C4-2B (cell line): Measurements from ENCODE around the gene DYRK1A.

Experiments used
- H3K27ac ChIP-seq: fragments of 450-650 bp; 2 replicates; pipeline ENCODE4 v1.5.1; 2017
- CTCF ChIP-seq: fragments of 450-650 bp; conservative IDR thresholded peaks from 2 replicates; pipeline ENCODE4 v1.5.1; 2017; ENCODE audit warnings: mild to moderate bottlenecking
- ZFX ChIP-seq: fragments of 450-650 bp; IDR thresholded peaks from 2 replicates; pipeline ENCODE4 v1.6.1; 2017

The DYRK1A gene

GRCh38 chr21:37396855-37397254 lies 30.3 kb downstream of the DYRK1A start:
- no peak overlapping the region for H3K27ac ChIP-seq
- TF ChIP-seq ZFX: no peak

- TF ChIP-seq CTCF (no peak), ZFX (no peak)
- no peak overlapping the region for H3K27ac ChIP-seq
Observed at GRCh38 chr21:37398697-37399096, 32.1 kb downstream of the DYRK1A start.

GRCh38 chr21:37402251-37402867 lies 35.8 kb downstream of the DYRK1A start:
- H3K27ac ChIP-seq: no peak overlapping the region
- no peak for TF ChIP-seq CTCF

- TF ChIP-seq CTCF: no peak
- TF ChIP-seq ZFX: no peak
- no peak overlapping the region for H3K27ac ChIP-seq
Observed at GRCh38 chr21:37405629-37406028, 39.1 kb downstream of the DYRK1A start.

GRCh38 chr21:37407719-37408420 lies 41.3 kb downstream of the DYRK1A start:
- TF ChIP-seq ZFX (no peak), CTCF (no peak)
- no peak overlapping the region for H3K27ac ChIP-seq

- no peak overlapping the region for H3K27ac ChIP-seq
- no peak for TF ChIP-seq CTCF
- no peak for TF ChIP-seq ZFX
Observed at GRCh38 chr21:37408464-37409193, 42.1 kb downstream of the DYRK1A start.

- H3K27ac ChIP-seq: no peak overlapping the region
- TF ChIP-seq CTCF: no peak
- no peak for TF ChIP-seq ZFX
Observed at GRCh38 chr21:37410639-37411038, 44.1 kb downstream of the DYRK1A start.
